Anterior cingulate cortex (tissue), 58 donors: Measurements from ENCODE around the gene SORBS1.

ENCODE experiments used
- DNase-seq, 58 donors: peaks; one replicate each; lab custom pipeline; 2025; lab: John Stamatoyannopoulos, UW

SORBS1 gene

GRCh38 chr10:95561177-95561863 is at the start of gene SORBS1:
Gene SORBS1, minus strand, starts transcription at chr10:95561371. Its CDS starts 120,236 bp downstream, at chr10:95441135.
- DNase-seq = peak; percentile 60 to 98 (median 94)

- DNase-seq = no peak
Observed at GRCh38 chr10:95610727-95611126, 49.6 kb upstream of the SORBS1 start.

GRCh38 chr10:95606922-95607321 is 45.8 kb upstream of the SORBS1 start:
- DNase-seq = peak in 1 of 58 donors; percentile 1

- DNase-seq = no peak
Observed at GRCh38 chr10:95605163-95605562, 44.0 kb upstream of the SORBS1 start.

GRCh38 chr10:95604630-95605029 is 43.5 kb upstream of the SORBS1 start:
- DNase-seq = no peak

GRCh38 chr10:95602382-95602781 is 41.2 kb upstream of the SORBS1 start:
- DNase-seq = no peak

GRCh38 chr10:95601116-95601719 is 40.0 kb upstream of the SORBS1 start:
- DNase-seq = peak in 56 of 58 donors; percentile 2 to 88 (median 55)

- DNase-seq = no peak
Observed at GRCh38 chr10:95600158-95600557, 39.0 kb upstream of the SORBS1 start.

GRCh38 chr10:95597788-95598187 is 36.6 kb upstream of the SORBS1 start:
- no peak for DNase-seq

GRCh38 chr10:95588025-95588424 is 26.9 kb upstream of the SORBS1 start:
- no peak for DNase-seq

GRCh38 chr10:95579835-95580535 is 18.8 kb upstream of the SORBS1 start:
- DNase-seq = no peak

GRCh38 chr10:95579292-95579691 is 18.1 kb upstream of the SORBS1 start:
- no peak for DNase-seq

- no peak for DNase-seq
Observed at GRCh38 chr10:95578619-95579018, 17.4 kb upstream of the SORBS1 start.

- DNase-seq = peak in 3 of 58 donors; percentile 2 to 40 (median 26)
Observed at GRCh38 chr10:95574649-95575365, 13.6 kb upstream of the SORBS1 start.

- DNase-seq = no peak
Observed at GRCh38 chr10:95573964-95574604, 12.9 kb upstream of the SORBS1 start.

GRCh38 chr10:95573527-95573926 is 12.4 kb upstream of the SORBS1 start:
- no peak for DNase-seq

GRCh38 chr10:95572131-95572820 is 11.1 kb upstream of the SORBS1 start:
- peak in 1 of 58 donors; percentile 2 for DNase-seq

- DNase-seq = peak in 2 of 58 donors; percentile 2 to 22
Observed at GRCh38 chr10:95571390-95571789, 10.2 kb upstream of the SORBS1 start.

- no peak for DNase-seq
Observed at GRCh38 chr10:95569368-95569767, 8.2 kb upstream of the SORBS1 start.
